ENCODE results near the gene TNPO2. TPM values are rescaled to one million over a fixed set of nuclear protein-coding genes. Genes with fewer than 3 reads are reported as not detected.

TNPO2 gene
- total RNA-seq, 4 donors from 2014 or later: 56.1 to 120 (median 77.6) TPM

GRCh38 chr19:12757544-12758274, 34.0 kb upstream of the TNPO2 start:
- DNase-seq (ENCODE audit: low spot score in 2 of 2): no peak
- H3K9me3 ChIP-seq: no peaks in the 10 kb centered on the region
- peaks cover 0 to 12% (median 9%) of the 10 kb centered on the region in 4 donors for H3K4me1 ChIP-seq
- 17 to 20% methylated on average over 19 to 21 of the region's 60 CpGs for WGBS, 2 donors
- H3K27me3 ChIP-seq: peaks cover 0 to 10% of the 10 kb centered on the region in 2 donors
- peak overlapping the region in 3 of 4 donors; percentile 4 to 43 (median 43) for H3K4me3 ChIP-seq
- peaks cover 0 to under 1% (median 0%) of the 10 kb centered on the region in 3 donors for H3K36me3 ChIP-seq
- TF ChIP-seq EP300 (IDR thresholded peaks at IDR 0.05): no peak
- TF ChIP-seq CTCF (IDR thresholded peaks at IDR 0.05): peak; percentile 77 to 92 (median 87)
- H3K27ac ChIP-seq: peak overlapping the region in 2 of 4 donors; percentile 20 to 25

GRCh38 chr19:12756150-12756883, 32.6 kb upstream of the TNPO2 start:
- H3K4me3 ChIP-seq: no peak overlapping the region
- no peak for DNase-seq (ENCODE audit: low spot score in 2 of 2)
- TF ChIP-seq EP300 (IDR thresholded peaks at IDR 0.05): no peak
- no peak for TF ChIP-seq POLR2A (IDR thresholded peaks at IDR 0.05)
- no peak for TF ChIP-seq CTCF (IDR thresholded peaks at IDR 0.05)
- WGBS, 2 donors: 89 to 91% methylated on average over 18 to 19 of the region's 19 CpGs
- H3K9me3 ChIP-seq: no peaks in the 10 kb centered on the region
- H3K27ac ChIP-seq: no peak overlapping the region
- H3K27me3 ChIP-seq: peaks cover 0 to 22% of the 10 kb centered on the region in 2 donors
- H3K4me1 ChIP-seq: peaks cover 0 to 12% (median 9%) of the 10 kb centered on the region in 4 donors
- H3K36me3 ChIP-seq: no peaks in the 10 kb centered on the region

- 77 to 79% methylated on average over 24 to 50 of the region's 50 CpGs for WGBS, 2 donors
- no peak for TF ChIP-seq EP300 (IDR thresholded peaks at IDR 0.05)
- no peak for TF ChIP-seq POLR2A (IDR thresholded peaks at IDR 0.05)
- TF ChIP-seq CTCF (IDR thresholded peaks at IDR 0.05): no peak
- Histone ChIP-seq H3K27me3 (peaks cover 0 to 36% of the 10 kb centered on the region in 2 donors), H3K9me3 (no peaks in the 10 kb centered on the region), H3K27ac (no peak overlapping the region), H3K36me3 (no peaks in the 10 kb centered on the region), H3K4me3 (no peak overlapping the region), H3K4me1 (peaks cover 0 to 26% (median 9%) of the 10 kb centered on the region in 4 donors)
- DNase-seq (ENCODE audit: low spot score in 2 of 2): no peak
These were observed 30.9 kb upstream of the TNPO2 start for GRCh38 chr19:12754465-12755196.

GRCh38 chr19:12752056-12752781, 28.5 kb upstream of the TNPO2 start:
- no peak for TF ChIP-seq POLR2A (IDR thresholded peaks at IDR 0.05)
- no peak for TF ChIP-seq EP300 (IDR thresholded peaks at IDR 0.05)
- TF ChIP-seq CTCF (IDR thresholded peaks at IDR 0.05): no peak
- Histone ChIP-seq H3K27ac (no peak overlapping the region), H3K9me3 (peaks cover 0 to 8% (median 0%) of the 10 kb centered on the region in 4 donors), H3K4me1 (peaks cover 0 to 18% (median 1%) of the 10 kb centered on the region in 4 donors), H3K36me3 (peaks cover 0 to 18% (median 0%) of the 10 kb centered on the region in 3 donors), H3K4me3 (no peak overlapping the region), H3K27me3 (peaks cover 0 to 36% of the 10 kb centered on the region in 2 donors)
- 76 to 79% methylated on average over 22 to 23 of the region's 23 CpGs for WGBS, 2 donors
- DNase-seq (ENCODE audit: low spot score in 2 of 2): no peak

All from tibial nerve (tissue), 4 donors.